GM18498 (cell line): ENCODE measurements around the gene B3GLCT.

ENCODE experiments used
- ATAC-seq: cut with Tn5 transposase; IDR thresholded peaks from one replicate; pipeline ENCODE4 v1.9.1; 2021; ENCODE audit warnings: mild to moderate bottlenecking, moderate library complexity; ENCODE audit not compliant: unreplicated experiment

B3GLCT gene

GRCh38 chr13:31221057-31221456 is 21.3 kb downstream of the B3GLCT start:
- ATAC-seq = no peak

- ATAC-seq = no peak
Measured at GRCh38 chr13:31223215-31223614, 23.4 kb downstream of the B3GLCT start.

- no peak for ATAC-seq
Measured at GRCh38 chr13:31223640-31224039, 23.9 kb downstream of the B3GLCT start.

GRCh38 chr13:31224174-31224669 is 24.4 kb downstream of the B3GLCT start:
- ATAC-seq = no peak

GRCh38 chr13:31224963-31225559 is 25.3 kb downstream of the B3GLCT start:
- no peak for ATAC-seq

- no peak for ATAC-seq
Measured at GRCh38 chr13:31225998-31226675, 26.4 kb downstream of the B3GLCT start.

- no peak for ATAC-seq
Measured at GRCh38 chr13:31227063-31227462, 27.3 kb downstream of the B3GLCT start.

- no peak for ATAC-seq
Measured at GRCh38 chr13:31227870-31228269, 28.1 kb downstream of the B3GLCT start.

- no peak for ATAC-seq
Measured at GRCh38 chr13:31234729-31235128, 35.0 kb downstream of the B3GLCT start.

GRCh38 chr13:31236211-31236786 is 36.5 kb downstream of the B3GLCT start:
- ATAC-seq = no peak

GRCh38 chr13:31240921-31241320 is 41.1 kb downstream of the B3GLCT start:
- ATAC-seq = no peak

GRCh38 chr13:31242367-31242766 is 42.6 kb downstream of the B3GLCT start:
- ATAC-seq = no peak

- ATAC-seq = no peak
Measured at GRCh38 chr13:31242916-31243315, 43.1 kb downstream of the B3GLCT start.

- no peak for ATAC-seq
Measured at GRCh38 chr13:31245598-31246373, 46.0 kb downstream of the B3GLCT start.

GRCh38 chr13:31246918-31247317 is 47.1 kb downstream of the B3GLCT start:
- no peak for ATAC-seq

- ATAC-seq = no peak
Measured at GRCh38 chr13:31248361-31248760, 48.6 kb downstream of the B3GLCT start.

- no peak for ATAC-seq
Measured at GRCh38 chr13:31248965-31249539, 49.3 kb downstream of the B3GLCT start.

GRCh38 chr13:31250435-31250834 is 50.7 kb downstream of the B3GLCT start:
- no peak for ATAC-seq

GRCh38 chr13:31261241-31261640 is 61.5 kb downstream of the B3GLCT start:
- no peak for ATAC-seq

GRCh38 chr13:31263346-31263745 is 63.6 kb downstream of the B3GLCT start:
- ATAC-seq = no peak

- no peak for ATAC-seq
Measured at GRCh38 chr13:31264151-31264550, 64.4 kb downstream of the B3GLCT start.
